Suprapubic skin (tissue), 3 donors: ENCODE data around the gene HMG20A.

Experiments
- CTCF ChIP-seq, 2 donors: fragments of 200-600 bp in 1 of 2; fragments of 450-650 bp in 1 of 2; sonication (generic) in 1 of 2; IDR thresholded peaks; one replicate each; pipeline ENCODE4 v1.5.1; 2016 to 2019; ENCODE audit warnings: antibody characterized with exemption in 2 of 2, mild to moderate bottlenecking in 1 of 2, moderate library complexity in 1 of 2
- POLR2A ChIP-seq, 2 donors: fragments of 450-650 bp; IDR thresholded peaks; one replicate each; pipeline ENCODE4 v1.6.1; 2017; ENCODE audit warnings: antibody characterized with exemption in 2 of 2, mild to moderate bottlenecking in 2 of 2, moderate library complexity in 2 of 2

GRCh38 chr15:77527164-77527778 is 106.6 kb downstream of the HMG20A start:
- TF ChIP-seq CTCF (IDR thresholded peaks at IDR 0.05) (no peak), POLR2A (IDR thresholded peaks at IDR 0.05) (no peak)
